Right atrium auricular region (tissue), 2 donors: ENCODE measurements around the gene EML6. TPM values are rescaled to one million over a fixed set of nuclear protein-coding genes. Genes with fewer than 3 reads are reported as not detected.

Source experiments
- DNase-seq: peaks from one replicate; pipeline ENCODE4 v3.0.0-alpha.2; 2019; ENCODE audit warnings: low spot score
- H3K27ac ChIP-seq, 2 donors: fragments of 200-600 bp; sonication (generic); 1 replicate in 1 of 2; 2 replicates in 1 of 2; pipeline ENCODE4 v1.5.1; 2016 to 2019
- H3K27me3 ChIP-seq, 2 donors: fragments of 200-600 bp; sonication (generic); one replicate each; pipeline versions ENCODE4 v1.5.1 to v1.6.0; 2017 to 2019
- H3K36me3 ChIP-seq: fragments of 200-600 bp; sonication (generic); one replicate; pipeline ENCODE4 v1.5.1; 2016
- H3K4me1 ChIP-seq, 2 donors: fragments of 200-600 bp; sonication (generic); one replicate each; pipeline versions ENCODE4 v1.5.1 to v1.6.0; 2017 to 2019
- H3K4me3 ChIP-seq, 2 donors: fragments of 200-600 bp; sonication (generic); 1 replicate in 1 of 2; 2 replicates in 1 of 2; pipeline ENCODE4 v1.5.1; 2017 to 2019; ENCODE audit warnings: mild to moderate bottlenecking in 1 of 2, moderate library complexity in 1 of 2
- H3K9me3 ChIP-seq, 2 donors: fragments of 200-600 bp; sonication (generic); one replicate each; pipeline ENCODE4 v1.5.1; 2019
- CTCF ChIP-seq, 2 donors: fragments of 200-600 bp; sonication (generic); IDR thresholded peaks; one replicate each; pipeline ENCODE4 v1.5.1; 2019; ENCODE audit warnings: antibody characterized with exemption in 2 of 2
- total RNA-seq, 2 donors: library from RNA; depleted of rRNA; stranded (reverse); fragments of >200 nt; gene quantifications; one replicate each; pipeline ENCODE4 v1.1.0, GENCODE V29; 2016

EML6 gene
- total RNA-seq, 2 donors from 2014 or later = 1.1 to 1.2 TPM

GRCh38 chr2:54760310-54760709 lies 36.8 kb downstream of the EML6 start:
- no peaks in the 10 kb centered on the region for H3K36me3 ChIP-seq
- no peak overlapping the region for H3K4me3 ChIP-seq
- H3K27me3 ChIP-seq = no peaks in the 10 kb centered on the region
- no peaks in the 10 kb centered on the region for H3K4me1 ChIP-seq
- H3K9me3 ChIP-seq = no peaks in the 10 kb centered on the region
- no peak for DNase-seq
- TF ChIP-seq CTCF (IDR thresholded peaks at IDR 0.05) = no peak
- no peak overlapping the region for H3K27ac ChIP-seq

GRCh38 chr2:54763636-54764291 lies 40.3 kb downstream of the EML6 start:
- no peak for DNase-seq
- H3K36me3 ChIP-seq = no peaks in the 10 kb centered on the region
- no peak overlapping the region for H3K4me3 ChIP-seq
- no peaks in the 10 kb centered on the region for H3K27me3 ChIP-seq
- H3K27ac ChIP-seq = no peak overlapping the region
- H3K4me1 ChIP-seq = no peaks in the 10 kb centered on the region
- H3K9me3 ChIP-seq = no peaks in the 10 kb centered on the region
- TF ChIP-seq CTCF (IDR thresholded peaks at IDR 0.05) = no peak

- DNase-seq = no peak
- no peak for TF ChIP-seq CTCF (IDR thresholded peaks at IDR 0.05)
- no peaks in the 10 kb centered on the region for H3K9me3 ChIP-seq
- H3K4me1 ChIP-seq = no peaks in the 10 kb centered on the region
- no peak overlapping the region for H3K4me3 ChIP-seq
- no peaks in the 10 kb centered on the region for H3K36me3 ChIP-seq
- no peak overlapping the region for H3K27ac ChIP-seq
- H3K27me3 ChIP-seq = no peaks in the 10 kb centered on the region
These were observed 44.5 kb downstream of the EML6 start for GRCh38 chr2:54767921-54768320.

- no peaks in the 10 kb centered on the region for H3K27me3 ChIP-seq
- H3K9me3 ChIP-seq = no peaks in the 10 kb centered on the region
- H3K27ac ChIP-seq = no peak overlapping the region
- no peak overlapping the region for H3K4me3 ChIP-seq
- no peaks in the 10 kb centered on the region for H3K4me1 ChIP-seq
- no peak for DNase-seq
- no peak for TF ChIP-seq CTCF (IDR thresholded peaks at IDR 0.05)
- no peaks in the 10 kb centered on the region for H3K36me3 ChIP-seq
These were observed 45.4 kb downstream of the EML6 start for GRCh38 chr2:54768772-54769428.

- no peak for DNase-seq
- no peaks in the 10 kb centered on the region for H3K27me3 ChIP-seq
- H3K4me3 ChIP-seq = no peak overlapping the region
- peaks cover 0 to 6% of the 10 kb centered on the region in 2 donors for H3K9me3 ChIP-seq
- no peak for TF ChIP-seq CTCF (IDR thresholded peaks at IDR 0.05)
- H3K4me1 ChIP-seq = no peaks in the 10 kb centered on the region
- no peaks in the 10 kb centered on the region for H3K36me3 ChIP-seq
- H3K27ac ChIP-seq = no peak overlapping the region
These were observed 46.7 kb downstream of the EML6 start for GRCh38 chr2:54770211-54770610.
